ENCODE results near the gene MRPS18C.
"Not testable (repeated sequence)": the region's sequence is repeated elsewhere in the genome, so short reads cannot be mapped to it uniquely, and the experiment has no call there.

The MRPS18C gene

GRCh38 chr4:83496085-83496917 is 40.4 kb downstream of the MRPS18C start:
- not testable (repeated sequence) for DNase-seq (ENCODE audit: low read depth in 2 of 2)

GRCh38 chr4:83498187-83498586 is 42.3 kb downstream of the MRPS18C start:
- DNase-seq (ENCODE audit: low read depth in 2 of 2), result no peak

DNA sequence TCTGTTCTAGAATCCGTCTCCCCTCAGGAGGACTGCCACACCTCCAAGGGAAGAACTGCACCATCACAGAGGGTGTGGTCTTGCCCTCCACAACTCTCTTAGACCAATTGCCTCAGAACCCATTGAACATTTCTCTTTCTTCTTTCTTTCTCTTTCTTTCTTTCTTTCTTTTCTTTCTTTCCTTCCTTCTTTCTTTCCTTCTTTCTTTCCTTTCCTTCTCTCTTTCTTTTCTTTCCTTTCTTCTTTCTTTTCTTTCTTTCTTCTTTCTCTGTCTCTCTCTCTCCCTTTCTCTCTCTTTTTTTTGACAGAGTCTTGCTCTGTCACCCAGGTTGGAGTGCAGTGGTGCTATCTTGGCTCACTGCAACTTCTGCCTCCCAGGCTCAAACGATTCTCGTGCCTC is 45.8 kb downstream of the MRPS18C start:
- DNase-seq (ENCODE audit: low read depth in 2 of 2), result not testable (repeated sequence)

DNA sequence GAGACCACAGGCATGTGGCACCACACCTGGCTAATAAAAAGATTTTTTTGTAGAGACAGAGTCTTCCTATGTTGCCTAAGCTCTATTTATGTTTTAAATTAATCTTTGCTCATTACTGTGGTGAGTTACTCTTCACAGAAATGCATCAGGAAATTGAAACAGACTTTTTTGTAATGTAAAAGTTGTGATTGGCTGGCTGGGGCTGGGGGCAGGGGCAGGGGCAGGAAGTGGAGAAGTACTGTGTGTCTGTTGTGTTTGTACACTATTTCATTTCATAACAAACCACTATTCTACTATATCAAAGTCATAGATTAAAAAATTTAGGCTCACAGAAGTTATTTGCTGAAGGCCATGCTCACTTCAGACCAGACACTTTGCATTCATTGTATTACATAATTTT is 48.1 kb downstream of the MRPS18C start:
- DNase-seq (ENCODE audit: low read depth in 2 of 2), result no peak

DNA sequence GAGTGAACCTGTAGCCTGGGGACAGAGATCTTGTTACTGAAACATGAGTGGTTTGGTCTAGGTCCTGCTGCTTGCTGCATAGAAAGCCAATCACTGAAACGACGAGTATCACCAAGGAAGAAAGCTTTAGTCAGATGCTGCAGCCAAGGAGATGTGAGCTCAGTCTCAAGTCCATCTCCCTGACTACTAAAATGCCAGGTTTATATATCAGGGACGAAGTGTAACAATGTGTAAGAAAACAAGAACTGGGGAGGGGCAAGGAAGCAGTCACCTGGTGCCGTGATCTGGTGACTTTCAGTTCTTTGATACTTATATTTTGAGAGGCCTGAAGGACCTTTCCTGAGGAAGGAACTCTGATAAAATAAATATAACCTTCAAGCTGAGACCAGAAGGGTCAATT is 48.6 kb downstream of the MRPS18C start:
- no peak for DNase-seq (ENCODE audit: low read depth in 2 of 2)

GRCh38 chr4:83504996-83505395 is 49.1 kb downstream of the MRPS18C start:
- no peak for DNase-seq (ENCODE audit: low read depth in 2 of 2)

DNA sequence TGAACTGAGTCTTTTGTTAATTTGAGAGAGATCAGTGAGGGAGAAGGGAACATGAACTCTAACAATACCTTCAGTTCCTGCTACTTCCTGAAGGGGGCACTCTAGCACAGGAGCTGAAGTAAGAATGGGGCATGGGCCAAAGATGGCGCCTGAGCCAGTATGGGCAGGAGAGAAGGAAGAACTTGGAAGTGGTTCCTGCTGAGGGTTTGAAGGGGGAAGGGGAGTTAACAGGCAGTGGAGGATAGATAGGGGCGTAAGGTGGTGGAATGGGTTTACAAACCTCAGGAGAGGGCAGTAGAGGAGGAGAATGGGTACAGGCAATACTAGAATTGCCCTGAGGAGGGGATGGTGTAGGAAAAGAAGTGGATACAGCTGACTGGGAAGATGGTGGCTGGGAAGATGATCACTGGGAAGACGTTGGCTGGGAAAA is 53.3 kb downstream of the MRPS18C start:
- not testable (repeated sequence) for DNase-seq (ENCODE audit: low read depth in 2 of 2)

DNA sequence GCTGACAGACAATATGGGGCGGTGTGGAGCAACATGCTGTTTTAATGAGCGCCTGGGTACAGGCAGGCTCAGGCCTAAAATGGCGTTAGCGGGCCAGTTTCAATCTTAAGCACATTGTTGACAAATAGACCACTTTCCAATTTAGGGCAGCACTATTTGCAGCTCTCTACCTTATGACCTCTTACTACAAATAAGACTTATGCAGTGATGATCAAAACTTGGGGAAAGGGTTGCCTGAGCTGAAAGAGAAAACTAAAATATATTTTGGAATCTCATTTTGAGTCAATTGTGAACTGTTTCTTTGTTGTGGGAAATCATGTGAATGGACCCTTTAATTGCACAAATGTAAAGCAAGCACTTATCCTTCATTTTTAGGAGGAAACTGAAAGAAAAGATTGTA is 54.6 kb downstream of the MRPS18C start:
- DNase-seq (ENCODE audit: low read depth in 2 of 2), result no peak
